H1 (cell line): Measurements from ENCODE around the gene EPHA2.

Experiments
- ASH2L ChIP-seq: fragments of 200-600, 300-600 bp; sonication (generic); IDR thresholded peaks from one replicate; pipeline ENCODE4 v1.7.1; 2017; ENCODE audit warnings: low read length
- CEBPB ChIP-seq: IDR thresholded peaks from 2 replicates; pipeline ENCODE4 v1.6.1; 2012; ENCODE audit warnings: low read depth, low read length
- HDAC2 ChIP-seq, 2 experiments: fragments of 300-600 bp in 1 of 2; sonication (generic) in 1 of 2; IDR thresholded peaks; 2 replicates each; pipeline ENCODE4 v1.6.1; 2011 to 2012; ENCODE audit warnings: low read depth in 2 of 2, low read length in 2 of 2, mild to moderate bottlenecking in 2 of 2, moderate library complexity in 2 of 2, borderline replicate concordance in 1 of 2, inconsistent platforms in 1 of 2
- JUN ChIP-seq: IDR thresholded peaks from 2 replicates; pipeline ENCODE4 v1.6.1; 2011; ENCODE audit warnings: low read depth, mild to moderate bottlenecking, improper control_type of control experiment, low read length
- KDM1A ChIP-seq: fragments of 200-600, 300-600 bp; sonication (generic); IDR thresholded peaks from 2 replicates; pipeline ENCODE4 v1.7.1; 2016; ENCODE audit warnings: mild to moderate bottlenecking, low read length, borderline replicate concordance
- POLR2A ChIP-seq, 2 experiments: IDR thresholded peaks; 1 replicate in 1 of 2; 2 replicates in 1 of 2; pipeline ENCODE4 v1.6.1; 2011; ENCODE audit warnings: low read depth in 2 of 2, low read length in 2 of 2, mild to moderate bottlenecking in 2 of 2; ENCODE audit errors: control extremely low read depth in 1 of 2
- RFX5 ChIP-seq: IDR thresholded peaks from 2 replicates; pipeline ENCODE4 v1.6.1; 2011; ENCODE audit warnings: low read depth, low read length, improper control_type of control experiment, borderline replicate concordance
- TAF7 ChIP-seq: optimal IDR thresholded peaks from 2 replicates; pipeline ENCODE3; 2011; ENCODE audit warnings: low read depth, mild to moderate bottlenecking, inconsistent platforms, low read length, moderate library complexity, borderline replicate concordance
- TBP ChIP-seq: IDR thresholded peaks from 2 replicates; pipeline ENCODE4 v1.6.1; 2011; ENCODE audit warnings: low read depth, low read length, improper control_type of control experiment
- TF ChIP-seq, protein P1 (sequence below), 3 experiments: IDR thresholded peaks; 1 replicate in 2 of 3; 2 replicates in 1 of 3; pipeline versions ENCODE4 v1.5.1 to v1.6.1; 2011; ENCODE audit warnings: low read length in 3 of 3, mild to moderate bottlenecking in 3 of 3, inconsistent platforms in 2 of 3, low read depth in 1 of 3, moderate library complexity in 1 of 3; ENCODE audit not compliant: insufficient read depth in 1 of 3; ENCODE audit errors: control extremely low read depth in 1 of 3

DNA sequence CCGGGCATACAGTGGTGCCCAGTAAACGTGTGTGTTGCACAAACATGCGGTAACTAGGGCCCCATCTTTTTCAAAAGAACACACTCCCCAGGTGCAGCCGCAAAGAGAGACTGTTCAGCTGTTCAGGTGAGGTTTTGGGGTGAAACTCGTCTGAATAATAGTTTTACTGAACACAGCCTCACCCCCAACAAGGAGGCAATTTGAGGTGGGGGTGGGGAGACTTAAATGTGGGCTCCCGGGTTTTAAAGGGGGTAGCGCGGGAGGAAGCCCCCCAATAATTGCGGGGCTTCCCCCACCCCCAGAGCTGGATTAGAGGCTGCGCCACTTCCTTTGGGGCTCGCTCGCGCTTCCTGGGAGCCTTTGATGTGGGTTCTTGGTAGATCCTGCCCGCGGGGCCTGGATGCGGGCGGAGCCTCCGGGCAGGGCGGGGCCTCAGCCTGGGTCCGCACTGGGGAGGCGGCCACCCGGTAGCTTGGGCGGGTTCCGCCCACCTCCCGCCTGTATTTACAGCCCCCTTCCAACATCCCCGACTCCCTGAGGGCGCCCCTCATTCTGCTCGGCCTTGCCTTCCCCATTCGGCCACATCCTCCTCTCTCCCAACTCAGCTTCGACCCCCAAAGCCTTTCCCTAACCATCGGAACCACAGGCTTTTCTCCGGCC, 6.4 kb upstream of the EPHA2 start:
- no peak for TF ChIP-seq KDM1A
- no peak for TF ChIP-seq RFX5
- TF ChIP-seq JUN = no peak
- no peak; the same call in 1 of the 2 replicates for TF ChIP-seq TBP
- TF ChIP-seq, protein P1, sequence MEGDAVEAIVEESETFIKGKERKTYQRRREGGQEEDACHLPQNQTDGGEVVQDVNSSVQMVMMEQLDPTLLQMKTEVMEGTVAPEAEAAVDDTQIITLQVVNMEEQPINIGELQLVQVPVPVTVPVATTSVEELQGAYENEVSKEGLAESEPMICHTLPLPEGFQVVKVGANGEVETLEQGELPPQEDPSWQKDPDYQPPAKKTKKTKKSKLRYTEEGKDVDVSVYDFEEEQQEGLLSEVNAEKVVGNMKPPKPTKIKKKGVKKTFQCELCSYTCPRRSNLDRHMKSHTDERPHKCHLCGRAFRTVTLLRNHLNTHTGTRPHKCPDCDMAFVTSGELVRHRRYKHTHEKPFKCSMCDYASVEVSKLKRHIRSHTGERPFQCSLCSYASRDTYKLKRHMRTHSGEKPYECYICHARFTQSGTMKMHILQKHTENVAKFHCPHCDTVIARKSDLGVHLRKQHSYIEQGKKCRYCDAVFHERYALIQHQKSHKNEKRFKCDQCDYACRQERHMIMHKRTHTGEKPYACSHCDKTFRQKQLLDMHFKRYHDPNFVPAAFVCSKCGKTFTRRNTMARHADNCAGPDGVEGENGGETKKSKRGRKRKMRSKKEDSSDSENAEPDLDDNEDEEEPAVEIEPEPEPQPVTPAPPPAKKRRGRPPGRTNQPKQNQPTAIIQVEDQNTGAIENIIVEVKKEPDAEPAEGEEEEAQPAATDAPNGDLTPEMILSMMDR (IDR thresholded peaks at IDR 0.05; ENCODE audit: control extremely low read depth in 1 of 3, insufficient read depth in 1 of 3, low read depth in 1 of 3, low read length in 3 of 3) = no peak
- TF ChIP-seq HDAC2 (IDR thresholded peaks at IDR 0.05; ENCODE audit: borderline replicate concordance in 1 of 2, low read depth in 2 of 2, low read length in 2 of 2) = no peak
- no peak for TF ChIP-seq POLR2A (IDR thresholded peaks at IDR 0.05; ENCODE audit: control extremely low read depth in 1 of 2, low read depth in 2 of 2, low read length in 2 of 2)
- TF ChIP-seq ASH2L = peak; percentile 17
- TF ChIP-seq TAF7 = no peak
- no peak for TF ChIP-seq CEBPB
